ENCODE data around the gene OR2A14.

DNA sequence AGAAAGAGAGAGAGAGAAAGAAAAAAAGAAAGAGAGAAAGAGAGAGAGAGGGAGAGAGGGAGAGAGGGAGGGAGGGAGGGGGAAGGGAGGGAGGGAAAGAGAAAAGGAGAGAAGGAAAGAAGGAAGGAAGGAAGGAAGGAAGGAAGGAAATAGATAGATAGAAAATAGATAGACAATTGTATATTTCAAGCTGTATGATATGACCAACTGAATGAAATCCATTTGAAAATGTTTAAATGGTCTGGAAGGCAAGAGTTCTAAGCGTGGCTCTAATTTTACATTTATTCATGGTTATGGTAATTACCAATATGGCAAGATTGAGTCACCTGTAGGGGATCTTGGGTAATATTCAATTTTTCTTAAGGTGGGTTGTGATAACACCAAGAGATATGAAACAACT is 35.9 kb downstream of the OR2A14 start:
- no peak for TF ChIP-seq CTCF (IDR thresholded peaks at IDR 0.05; ENCODE audit: poor library complexity, severe bottlenecking)
- TF ChIP-seq REST (IDR thresholded peaks at IDR 0.05; ENCODE audit: borderline replicate concordance): no peak
- no peak for TF ChIP-seq EP300 (conservative IDR thresholded peaks at IDR 0.05; ENCODE audit: poor library complexity, severe bottlenecking)
- no peak for TF ChIP-seq POLR2AphosphoS5 (IDR thresholded peaks at IDR 0.05)
- no peak for TF ChIP-seq SMC3 (conservative IDR thresholded peaks at IDR 0.05; ENCODE audit: poor library complexity)
- TF ChIP-seq TAF1 (IDR thresholded peaks at IDR 0.05; ENCODE audit: low read depth): no peak
- no peak for TF ChIP-seq RAD21 (conservative IDR thresholded peaks at IDR 0.05)
